NAMALWA (cell line): ENCODE measurements around the gene MARK3.

ENCODE experiments used
- DNase-seq: peaks from one replicate; pipeline ENCODE4 v3.0.0-alpha.2; 2015; ENCODE audit warnings: low spot score

MARK3 gene

GRCh38 chr14:103538291-103539055 lies 153.3 kb downstream of the MARK3 start:
- DNase-seq: no peak

DNA sequence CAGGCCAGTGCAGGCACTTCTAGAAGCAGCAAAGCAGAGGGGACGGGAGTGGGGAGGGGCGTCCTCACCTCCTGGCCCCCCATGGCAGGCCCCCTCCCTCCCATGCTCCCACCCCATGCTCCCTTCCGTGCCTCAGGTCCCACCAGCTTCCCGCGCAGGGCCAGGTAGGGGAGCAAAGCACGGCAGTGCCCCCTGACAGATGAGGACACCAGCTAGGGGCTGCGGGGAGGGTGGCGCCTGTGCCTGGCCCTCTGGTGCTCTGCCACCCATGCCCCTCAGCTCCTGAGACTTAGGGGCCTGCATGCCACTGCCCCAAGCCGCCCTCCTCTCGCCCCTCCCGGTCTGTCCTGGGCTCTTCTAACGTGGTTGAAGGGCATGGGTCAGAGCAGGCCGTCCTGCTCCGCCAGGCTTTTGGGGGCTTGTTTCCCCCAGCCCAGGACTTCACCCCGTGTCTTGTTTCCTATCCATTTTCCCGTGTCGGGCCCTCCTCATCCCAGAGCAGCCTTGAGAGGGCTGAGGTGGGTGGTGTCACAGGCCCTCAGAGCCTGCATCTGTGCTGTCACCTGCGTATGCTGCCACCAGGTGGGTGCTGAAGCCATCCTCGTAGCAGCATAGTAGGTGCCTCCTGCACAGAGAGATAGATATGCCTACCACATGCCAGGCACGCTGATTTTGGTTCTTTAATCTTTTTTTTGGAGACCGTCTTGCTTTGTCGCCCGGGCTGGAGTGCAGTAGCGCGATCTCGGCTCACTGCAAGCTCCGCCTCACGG lies 154.0 kb downstream of the MARK3 start:
- DNase-seq: no peak

- DNase-seq: no peak
Observed at GRCh38 chr14:103540821-103541708, 155.8 kb downstream of the MARK3 start.

DNA sequence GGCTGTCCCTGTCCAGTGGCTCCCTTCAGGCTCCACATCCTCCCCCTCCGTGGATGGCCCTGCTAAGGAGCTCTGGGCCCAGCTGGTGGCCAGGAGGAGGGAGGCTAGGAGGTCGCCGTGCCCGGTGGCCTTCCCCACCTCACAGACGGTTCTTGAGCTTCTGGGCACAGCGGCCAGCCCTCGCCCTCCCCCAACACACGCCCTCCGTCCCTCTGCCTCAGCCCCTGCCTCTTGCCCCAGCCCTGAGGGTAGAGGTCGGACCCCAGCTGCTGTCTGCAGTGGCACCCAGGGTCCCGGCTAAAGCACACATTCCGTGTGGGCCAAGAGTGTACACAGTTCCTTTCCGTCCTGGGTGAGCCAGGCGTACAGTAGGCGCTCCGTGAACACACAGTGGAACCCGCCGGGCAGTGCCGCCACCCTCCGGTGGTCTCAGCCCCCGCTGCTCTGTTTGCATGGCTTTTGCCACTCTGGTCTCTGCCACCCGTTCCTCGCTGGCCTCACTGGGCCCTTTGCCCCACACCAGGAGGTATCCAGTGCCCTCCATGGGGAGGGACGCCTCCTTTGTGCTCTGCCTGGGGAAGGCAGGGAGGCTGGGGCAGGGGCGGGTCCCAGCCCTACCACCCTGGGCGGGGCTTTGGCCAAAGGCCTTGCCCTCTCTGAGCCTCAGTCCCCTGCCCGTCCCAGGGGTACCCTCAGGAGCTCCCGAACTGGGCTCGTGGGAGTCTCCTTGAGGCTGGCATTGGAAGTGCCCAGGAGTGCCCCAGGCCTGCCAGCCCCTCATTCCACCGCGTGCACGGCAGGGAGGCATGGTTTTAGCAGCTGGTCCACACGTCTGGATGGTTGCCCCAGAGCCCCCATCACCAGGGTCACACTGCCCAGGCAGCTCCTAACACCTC lies 156.7 kb downstream of the MARK3 start:
- no peak for DNase-seq

DNA sequence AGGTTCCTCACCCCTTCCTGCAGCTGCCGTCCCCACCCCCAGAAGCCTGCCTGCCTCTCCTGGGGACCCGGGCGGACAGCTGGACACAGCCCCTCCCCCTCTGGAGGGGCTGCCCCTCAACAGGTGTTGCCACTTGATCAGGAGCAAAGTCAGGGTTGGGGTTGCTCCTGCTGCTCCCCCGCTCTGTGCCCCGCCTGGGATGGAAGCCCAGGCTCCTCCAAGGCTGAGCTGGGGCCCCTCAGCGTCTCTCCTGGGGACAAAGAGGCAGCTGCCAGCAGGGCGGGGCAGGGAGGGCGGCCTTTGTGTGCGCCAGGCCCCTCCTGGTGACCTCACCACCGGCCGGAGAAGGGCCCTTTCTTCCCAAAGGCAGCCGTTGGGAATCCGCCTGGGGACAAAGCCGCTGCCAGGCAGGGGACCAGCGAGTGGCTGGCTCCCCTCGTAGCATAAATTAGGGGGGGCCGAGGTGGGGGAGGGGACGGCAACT lies 157.4 kb downstream of the MARK3 start:
- no peak for DNase-seq

GRCh38 chr14:103543140-103543539 lies 157.9 kb downstream of the MARK3 start:
- DNase-seq: no peak

GRCh38 chr14:103543721-103544387 lies 158.6 kb downstream of the MARK3 start:
- DNase-seq: no peak

- DNase-seq: no peak
Observed at GRCh38 chr14:103544388-103545218, 159.4 kb downstream of the MARK3 start.

GRCh38 chr14:103545219-103545914 lies 160.2 kb downstream of the MARK3 start:
- no peak for DNase-seq

GRCh38 chr14:103545915-103546651 lies 160.9 kb downstream of the MARK3 start:
- no peak for DNase-seq

DNA sequence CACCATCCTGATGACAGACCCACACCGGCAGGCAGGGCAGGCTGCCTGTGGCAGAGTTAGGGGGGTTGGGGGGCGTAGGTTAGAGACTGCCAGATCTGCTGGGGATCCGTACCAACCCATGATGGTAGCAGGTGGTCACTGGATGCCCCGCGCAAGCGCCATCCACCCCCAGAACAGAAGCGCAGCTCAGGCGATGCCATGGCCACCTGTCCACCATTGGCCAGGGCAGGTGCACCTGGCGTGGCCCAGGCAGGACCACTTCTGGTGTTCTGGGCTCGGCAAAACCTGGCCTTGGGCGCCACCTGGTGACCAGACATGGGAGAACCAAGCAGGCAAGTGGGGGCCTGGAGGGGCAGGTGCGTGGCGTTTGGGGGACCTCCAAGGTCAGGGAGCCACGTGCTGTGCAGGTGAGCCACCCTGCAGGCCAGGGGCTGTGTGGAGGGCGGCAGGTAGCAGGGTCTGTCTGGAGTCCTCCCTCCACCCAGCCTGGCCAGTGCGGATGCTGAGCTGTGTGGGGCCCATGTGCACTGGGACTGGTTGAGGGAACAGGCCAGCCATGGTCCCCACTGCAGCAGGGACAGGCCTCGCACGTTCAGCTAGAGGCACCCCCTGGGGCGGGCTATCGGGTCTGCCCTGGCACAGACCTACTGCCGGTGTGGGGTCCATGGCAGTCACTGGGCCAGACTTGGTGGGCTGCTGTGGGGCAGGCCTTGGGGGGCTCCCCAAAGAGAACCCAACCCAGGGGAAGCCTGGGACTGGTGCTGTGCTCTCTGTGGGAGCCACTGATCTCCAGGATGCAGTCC lies 161.6 kb downstream of the MARK3 start:
- DNase-seq: peak; percentile 71

DNA sequence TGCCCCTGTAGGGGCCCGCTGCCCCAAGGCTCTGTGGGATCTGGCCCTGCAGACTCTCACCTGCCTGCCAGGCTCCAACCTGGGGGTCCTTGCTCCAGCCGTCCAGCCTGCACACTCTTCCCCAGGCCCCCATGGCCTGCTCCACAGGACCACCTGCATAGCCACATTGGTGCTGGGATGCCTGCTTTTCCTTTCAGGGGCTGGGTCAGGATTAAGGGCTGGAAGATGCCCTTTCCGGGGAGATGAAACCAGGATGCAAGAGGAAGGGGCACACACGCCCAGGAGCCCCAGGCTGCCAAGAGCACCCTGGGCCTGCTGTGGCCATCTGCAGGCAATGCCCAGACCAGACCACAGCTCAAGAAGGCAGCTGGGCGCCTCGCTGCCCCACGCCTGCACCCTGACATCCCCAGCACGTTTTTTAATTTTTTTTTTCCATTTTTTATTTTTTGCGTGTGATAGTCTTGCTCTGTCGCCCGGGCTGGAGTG lies 162.3 kb downstream of the MARK3 start:
- no peak for DNase-seq

DNA sequence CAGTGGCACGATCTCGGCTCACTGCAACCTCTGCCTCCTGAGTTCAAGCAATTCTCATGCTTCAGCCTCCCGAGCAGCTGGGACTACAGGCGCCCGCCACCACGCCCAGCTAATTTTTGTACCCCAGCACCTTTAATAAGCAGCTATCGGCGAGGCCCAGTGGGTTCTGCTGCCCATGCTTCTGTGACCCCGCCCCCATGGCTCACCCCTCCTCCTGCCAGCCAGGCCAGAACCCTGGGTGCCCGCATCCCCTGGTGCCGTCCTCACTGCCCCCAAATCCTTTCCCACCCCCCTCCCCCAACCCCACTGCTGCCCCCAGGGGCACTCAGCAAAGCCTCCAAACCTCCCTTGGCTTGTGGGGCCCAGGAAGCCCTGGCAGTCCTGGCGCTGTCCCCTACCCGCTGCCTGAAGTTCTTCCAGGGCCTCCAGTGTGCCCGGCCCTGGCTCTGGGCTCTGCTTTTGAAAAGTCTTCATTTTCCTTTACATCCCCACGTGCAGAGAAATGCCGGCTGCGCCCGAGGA lies 162.8 kb downstream of the MARK3 start:
- no peak for DNase-seq

DNA sequence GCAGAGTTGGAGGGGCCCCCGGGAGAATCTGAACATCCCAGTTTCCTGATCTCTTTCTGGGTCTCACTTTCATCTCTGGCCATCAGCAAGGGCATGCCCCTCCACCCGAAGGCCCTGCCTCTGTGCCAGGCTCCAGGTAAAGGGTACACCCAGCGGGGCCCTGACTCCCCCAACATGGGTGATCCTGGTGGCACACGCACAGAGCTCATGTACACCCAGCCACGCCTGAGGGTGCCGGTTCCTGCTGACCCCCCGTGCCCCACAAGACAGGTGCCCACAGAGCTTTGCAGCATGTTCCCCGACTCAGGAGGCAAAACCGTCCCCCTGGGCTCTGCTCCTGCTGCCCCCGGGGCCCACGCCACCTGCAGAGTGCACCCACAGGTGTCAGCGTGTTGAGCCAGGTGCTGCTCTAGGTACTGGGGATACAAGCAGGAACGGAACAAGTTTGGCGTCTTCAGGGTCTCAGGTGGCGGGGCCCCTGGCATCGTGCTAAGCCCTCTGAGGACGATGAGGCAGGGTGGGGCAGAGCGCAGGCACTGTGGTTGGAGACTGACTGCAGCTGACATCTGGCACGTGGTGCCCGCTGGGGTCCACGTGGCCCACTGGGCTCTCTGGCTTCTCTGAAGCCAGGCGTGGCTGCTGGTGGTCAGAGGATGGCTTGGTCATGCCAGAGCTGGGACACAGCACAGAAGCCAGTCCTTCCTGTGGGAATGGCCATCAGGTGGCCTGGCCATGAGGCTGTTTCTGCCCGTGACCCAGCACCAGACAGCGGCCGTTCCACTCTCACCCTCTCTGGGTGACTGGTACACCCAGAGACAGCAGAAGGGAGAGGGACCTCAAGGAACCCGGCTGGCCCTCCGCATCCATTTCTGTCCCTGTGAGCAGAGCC lies 163.5 kb downstream of the MARK3 start:
- DNase-seq: no peak

DNA sequence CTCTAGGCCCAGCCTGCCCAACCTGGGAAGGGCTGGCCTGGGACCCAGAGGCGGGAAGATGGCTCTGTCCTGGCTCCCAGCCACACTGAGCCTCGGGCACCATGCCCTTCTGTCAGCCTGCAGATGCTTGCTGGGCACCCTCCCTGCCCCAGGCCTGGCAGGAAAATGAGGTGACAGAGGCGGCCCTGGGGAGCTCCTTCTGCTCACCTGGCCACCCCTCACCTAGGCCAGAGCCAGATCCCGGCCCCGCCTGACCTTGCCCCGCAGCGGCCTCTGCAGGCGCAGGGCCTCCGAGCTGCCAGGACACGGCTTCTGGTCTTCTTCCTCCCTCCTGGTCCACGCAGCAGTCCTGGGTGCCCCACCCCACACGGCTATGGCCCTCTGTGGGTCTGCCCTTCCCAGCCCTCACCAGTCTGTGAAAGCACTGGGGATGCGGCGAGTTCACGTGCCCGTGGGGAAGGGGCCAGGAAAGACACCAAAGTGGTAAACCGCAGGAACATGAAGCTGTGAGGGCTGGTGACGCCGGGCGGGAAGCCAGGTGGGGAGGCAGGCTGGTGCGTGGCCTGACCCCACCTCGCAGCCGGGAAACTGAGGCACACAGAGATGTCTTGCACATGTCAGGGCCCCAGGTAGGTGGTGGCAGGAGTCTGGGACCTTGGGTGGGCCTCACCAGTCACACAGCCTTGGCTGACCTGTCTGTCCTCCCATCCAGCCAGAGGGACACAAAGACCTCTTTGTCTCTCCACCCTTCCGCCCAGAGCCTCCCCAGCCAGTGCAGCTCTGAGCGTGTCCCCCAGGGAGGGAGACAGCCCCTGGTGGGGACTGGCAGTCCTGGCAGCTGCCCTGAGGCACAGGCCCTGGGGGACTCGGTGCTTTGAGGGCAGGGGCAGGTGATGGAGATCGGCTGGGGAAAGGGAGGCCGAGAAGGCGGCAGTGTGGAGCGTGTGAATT lies 164.4 kb downstream of the MARK3 start:
- DNase-seq: no peak
